ENCODE measurements around the gene RASA2.

RASA2 gene

GRCh38 chr3:141537856-141538255 lies 51.0 kb downstream of the RASA2 start:
- no peak for DNase-seq (ENCODE audit: low read depth)

DNA sequence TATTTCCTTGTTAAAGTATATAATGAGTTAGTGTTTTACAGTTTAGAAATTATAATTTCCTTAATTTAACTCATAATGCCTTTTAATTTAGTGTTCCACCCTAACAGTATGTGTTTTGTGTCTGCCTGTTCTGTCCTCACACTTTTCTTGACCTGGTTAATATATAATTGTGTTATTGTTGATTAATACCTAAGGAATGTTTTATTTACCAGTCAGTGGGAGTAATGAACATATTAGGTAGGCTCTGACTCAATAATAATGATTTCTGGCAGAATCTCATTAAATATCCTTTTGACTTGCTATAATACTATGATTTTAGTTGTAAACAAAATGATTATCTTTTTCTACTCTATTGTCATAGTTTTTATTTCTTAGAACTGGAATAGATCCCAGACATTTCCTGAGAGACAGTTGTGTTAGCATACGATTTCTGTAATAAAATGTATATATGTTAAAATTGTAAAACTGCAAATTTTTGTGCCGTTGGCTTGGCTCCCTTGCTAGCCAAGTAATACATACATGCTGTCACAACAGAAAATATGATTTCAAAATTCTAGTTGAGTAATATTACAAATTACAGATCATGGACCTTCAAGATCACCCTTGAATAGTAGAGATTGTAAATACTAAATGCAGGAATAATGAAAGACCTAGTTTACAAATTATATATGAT lies 51.9 kb downstream of the RASA2 start:
- DNase-seq (ENCODE audit: low read depth) = no peak

- DNase-seq (ENCODE audit: low read depth) = no peak
Measured at GRCh38 chr3:141539431-141540187, 52.8 kb downstream of the RASA2 start.

GRCh38 chr3:141540531-141540930 lies 53.7 kb downstream of the RASA2 start:
- no peak for DNase-seq (ENCODE audit: low read depth)

GRCh38 chr3:141542202-141542969 lies 55.6 kb downstream of the RASA2 start:
- DNase-seq (ENCODE audit: low read depth) = no peak

DNA sequence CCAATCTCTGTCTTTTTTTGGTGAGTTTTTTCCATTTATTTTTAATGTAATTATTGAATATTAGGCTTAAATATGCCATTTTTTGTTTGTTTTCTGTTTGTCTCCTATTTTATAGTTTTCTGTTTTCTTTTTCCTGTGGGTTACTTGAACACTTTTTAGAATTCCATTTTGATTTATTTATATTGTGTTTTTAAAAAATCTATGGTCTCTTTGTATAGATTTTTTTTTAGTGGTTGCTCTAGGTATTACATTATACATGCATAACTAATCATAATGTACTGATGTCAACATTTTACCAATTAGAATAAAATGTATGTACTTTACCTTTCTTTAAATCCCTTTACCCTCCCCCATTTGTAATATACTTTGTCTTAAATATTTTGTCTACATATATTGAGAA lies 56.2 kb downstream of the RASA2 start:
- no peak for DNase-seq (ENCODE audit: low read depth)

DNA sequence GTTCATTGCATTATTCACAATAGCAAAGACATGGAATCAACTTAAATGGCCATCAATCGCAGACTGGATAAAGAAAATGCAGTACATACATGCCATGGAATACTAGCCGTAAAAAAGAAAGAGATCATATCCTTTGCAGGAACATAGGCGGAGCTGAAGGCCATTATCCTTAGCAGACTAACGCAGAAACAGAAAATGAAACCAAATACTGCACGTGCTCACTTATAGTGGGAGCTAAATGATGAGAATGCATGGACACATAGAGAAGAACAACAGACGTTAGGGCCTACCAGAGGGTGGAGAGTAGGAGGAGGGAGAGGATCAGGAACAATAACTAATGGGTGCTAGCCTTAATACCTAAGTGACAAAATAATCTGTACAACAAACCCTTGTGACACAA lies 57.9 kb downstream of the RASA2 start:
- no peak for DNase-seq (ENCODE audit: low read depth)

GRCh38 chr3:141546081-141546480 lies 59.3 kb downstream of the RASA2 start:
- DNase-seq (ENCODE audit: low read depth) = no peak

GRCh38 chr3:141546586-141546985 lies 59.8 kb downstream of the RASA2 start:
- DNase-seq (ENCODE audit: low read depth) = no peak

GRCh38 chr3:141547791-141548190 lies 61.0 kb downstream of the RASA2 start:
- DNase-seq (ENCODE audit: low read depth) = no peak

DNA sequence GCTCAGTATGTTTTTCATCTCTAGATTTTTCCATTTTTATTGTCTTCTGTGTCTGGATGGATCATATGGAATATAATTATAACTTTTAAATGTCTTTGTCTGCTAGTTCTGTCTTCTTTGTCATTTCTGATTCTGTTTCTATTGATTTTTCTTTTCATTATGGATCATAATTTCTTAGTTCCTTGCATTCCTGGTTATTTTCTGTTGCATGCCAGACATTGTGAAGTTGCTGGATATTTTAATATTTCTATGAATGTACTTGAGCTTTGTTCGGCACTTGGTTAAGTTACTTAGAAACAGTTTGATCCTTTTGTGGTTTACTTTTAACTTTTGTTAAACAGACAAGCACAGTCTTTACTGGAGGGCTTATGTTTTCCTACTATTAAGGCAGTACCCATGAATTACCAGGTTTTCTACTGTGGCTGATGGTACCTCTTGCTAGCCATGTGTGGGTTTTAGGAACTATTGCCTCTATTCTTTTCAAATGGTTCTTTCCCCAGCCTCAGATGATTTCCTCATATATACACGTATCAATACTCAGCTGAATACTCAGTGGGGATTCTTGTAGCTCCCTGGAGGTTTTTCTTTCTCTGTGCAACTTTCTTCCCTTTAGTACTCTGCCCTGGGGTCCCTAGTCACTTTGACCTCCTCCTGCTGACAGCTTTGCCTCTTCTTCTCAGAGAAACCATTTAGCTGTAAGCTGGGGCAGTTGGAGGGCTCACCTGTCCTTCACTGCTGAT lies 64.3 kb downstream of the RASA2 start:
- DNase-seq (ENCODE audit: low read depth) = no peak

- no peak for DNase-seq (ENCODE audit: low read depth)
Measured at GRCh38 chr3:141552440-141552991, 65.7 kb downstream of the RASA2 start.

- no peak for DNase-seq (ENCODE audit: low read depth)
Measured at GRCh38 chr3:141553055-141553454, 66.2 kb downstream of the RASA2 start.

- DNase-seq (ENCODE audit: low read depth) = no peak
Measured at GRCh38 chr3:141556034-141556433, 69.2 kb downstream of the RASA2 start.

DNA sequence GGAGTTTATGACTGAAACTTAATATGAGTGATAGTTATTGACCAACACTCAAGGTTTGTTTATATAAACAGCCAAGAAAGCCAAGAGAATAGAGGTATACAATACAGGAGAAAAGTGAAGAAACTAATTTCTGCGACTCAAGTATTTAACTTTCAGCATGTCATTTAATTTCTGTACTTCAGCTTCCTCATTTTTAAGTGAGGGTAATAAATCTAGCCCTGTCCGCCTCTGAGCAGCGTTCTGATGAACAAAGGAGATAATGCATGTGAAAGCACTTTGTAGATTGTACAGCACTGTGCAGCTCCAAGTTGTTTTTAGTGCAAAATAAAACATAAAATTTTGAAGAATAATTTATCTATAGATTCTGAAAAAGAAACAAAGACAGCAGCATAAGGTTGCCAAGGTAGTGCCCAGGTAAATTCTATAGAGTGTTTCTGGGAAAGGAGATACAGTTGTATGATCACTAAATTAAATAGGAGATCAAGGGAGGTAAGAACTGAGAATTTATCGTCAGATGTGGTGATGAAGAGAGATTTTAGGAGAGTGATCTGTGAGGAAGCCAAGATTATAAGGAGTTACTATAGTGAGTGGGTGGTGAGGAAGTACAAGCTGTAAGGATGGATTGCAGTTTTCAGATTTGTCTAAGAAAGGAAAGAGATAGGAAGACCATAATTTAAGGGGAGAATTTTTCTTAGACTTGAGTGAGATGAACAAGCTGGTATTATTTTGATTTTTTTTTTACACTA lies 71.3 kb downstream of the RASA2 start:
- no peak for DNase-seq (ENCODE audit: low read depth)

GRCh38 chr3:141561426-141562034 lies 74.7 kb downstream of the RASA2 start:
- peak; percentile 29 for DNase-seq (ENCODE audit: low read depth)

DNA sequence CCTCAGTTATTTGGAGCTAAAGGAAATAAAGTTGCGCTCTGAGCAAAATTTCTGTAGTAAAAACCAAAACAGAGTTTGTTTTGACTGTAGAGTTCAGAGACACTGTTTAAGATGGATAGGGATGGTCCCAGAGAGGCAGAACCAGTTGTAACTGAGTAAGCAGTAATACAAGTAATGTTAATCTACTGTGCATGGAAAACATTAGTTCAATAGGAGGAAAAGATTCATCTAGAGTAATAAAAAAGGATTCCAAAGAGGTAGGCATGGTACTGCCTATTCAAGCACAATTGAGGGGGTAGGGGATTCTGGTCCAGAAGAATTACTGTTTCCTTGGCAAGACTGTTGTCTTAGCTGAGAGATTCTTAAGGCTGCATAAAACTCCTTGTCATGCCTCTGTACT lies 77.4 kb downstream of the RASA2 start:
- no peak for DNase-seq (ENCODE audit: low read depth)

DNA sequence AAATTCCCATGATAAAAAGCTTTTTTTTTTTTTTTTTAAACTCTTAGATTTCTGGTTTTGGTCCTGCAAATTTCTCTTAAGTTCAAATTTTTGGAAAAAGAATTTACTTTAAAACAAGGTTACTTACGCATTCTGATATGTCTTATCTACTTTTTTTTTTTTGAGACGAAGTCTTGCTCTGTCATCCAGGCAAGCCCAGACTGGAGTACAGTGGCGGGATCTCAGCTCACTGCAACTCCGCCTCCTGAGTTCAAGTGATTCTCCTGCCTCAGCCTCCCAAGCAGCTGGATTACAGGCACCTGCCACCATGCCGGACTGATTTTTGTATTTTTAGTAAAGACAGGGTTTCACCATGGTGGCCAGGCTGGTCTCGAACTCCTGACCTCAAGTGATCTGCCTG lies 83.2 kb downstream of the RASA2 start:
- DNase-seq (ENCODE audit: low read depth) = no peak

DNA sequence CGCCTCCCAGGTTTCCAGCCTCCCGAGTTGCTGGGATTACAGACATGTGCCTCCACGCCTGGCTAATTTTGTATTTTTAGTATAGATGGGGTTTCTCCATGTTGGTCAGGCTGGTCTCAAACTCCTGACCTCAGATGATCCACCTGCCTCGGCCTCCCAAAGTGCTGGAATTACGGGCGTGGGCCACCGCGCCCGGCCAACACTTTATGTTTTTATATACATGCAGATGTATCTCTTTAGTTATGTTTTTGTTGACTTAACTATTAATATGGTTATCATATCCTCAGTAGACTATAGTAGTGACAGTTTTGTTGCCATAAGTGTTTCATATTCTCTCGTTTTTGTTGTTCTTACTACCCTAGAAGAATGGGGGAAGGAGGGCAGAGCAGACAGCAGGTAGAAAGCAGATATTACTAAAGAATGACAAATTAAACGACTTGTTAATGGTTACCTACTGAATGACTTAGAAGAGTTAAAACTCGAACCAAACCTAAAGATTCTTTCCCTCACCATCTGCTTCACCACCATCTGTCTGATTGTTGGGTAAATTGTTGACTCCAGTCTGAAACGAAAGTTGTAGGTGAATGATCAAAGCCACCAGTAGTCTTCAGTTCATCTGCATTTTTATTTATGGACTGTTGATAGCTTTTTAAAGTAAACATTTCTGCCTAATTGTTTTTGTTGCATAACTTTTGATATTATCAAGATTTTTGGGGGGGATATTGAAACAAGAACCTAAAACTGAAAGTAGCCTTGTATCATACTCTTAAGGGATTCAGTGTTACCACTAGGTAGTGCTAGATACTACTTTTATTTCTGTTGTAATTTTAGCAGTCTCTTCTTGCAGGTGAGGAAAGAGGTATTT lies 89.3 kb downstream of the RASA2 start:
- DNase-seq (ENCODE audit: low read depth) = no peak

- DNase-seq (ENCODE audit: low read depth) = no peak
Measured at GRCh38 chr3:141576744-141577052, 89.9 kb downstream of the RASA2 start.
